ENCODE data around the gene C20orf204. TPM values are rescaled to one million over a fixed set of nuclear protein-coding genes. Genes with fewer than 3 reads are reported as not detected.

C20orf204 gene
- total and polyA plus RNA-seq, 2 experiments from 2014 or later = 0.14 to 0.32 TPM

GRCh38 chr20:64077541-64077875 is 41.5 kb downstream of the C20orf204 start:
- Histone ChIP-seq H3K9ac (no peak overlapping the region), H3K79me2 (ENCODE audit: insufficient read depth) (no peaks in the 10 kb centered on the region), H3K4me1 (ENCODE audit: insufficient read depth) (peaks cover 10% of the 10 kb centered on the region), H3F3A (ENCODE audit: insufficient read depth) (no peaks in the 10 kb centered on the region), H3K9me3 (ENCODE audit: low read depth) (no peaks in the 10 kb centered on the region), H3K27ac (no peak overlapping the region), H3K9me2 (ENCODE audit: insufficient read depth) (no peaks in the 10 kb centered on the region), H3K4me2 (ENCODE audit: unreplicated experiment) (no peak overlapping the region), H4K20me1 (ENCODE audit: insufficient read depth) (no peaks in the 10 kb centered on the region), H3K36me3 (ENCODE audit: low read depth) (no peaks in the 10 kb centered on the region), H2AFZ (no peak overlapping the region), H3K27me3 (replicated peaks; ENCODE audit: insufficient read depth) (no peaks in the 10 kb centered on the region), H3K4me3 (no peak overlapping the region)
- WGBS, 2 experiments (ENCODE audit: low coverage in 1 of 2, low lambda C conversion rate in 2 of 2, missing lambda C conversion rate in 2 of 2) = 85 to 88% methylated on average over 6 to 7 of the region's 7 CpGs
- TF ChIP-seq EZH2 (IDR thresholded peaks at IDR 0.05; ENCODE audit: insufficient read depth, poor library complexity, severe bottlenecking) (no peak), EZH2phosphoT487 (IDR thresholded peaks at IDR 0.05; ENCODE audit: insufficient read depth, low read depth) (no peak)
- no peak for DNase-seq
- in situ Hi-C loops (cut with MboI) = no loop called here

- Histone ChIP-seq H3K36me3 (ENCODE audit: low read depth) (no peaks in the 10 kb centered on the region), H3K4me2 (ENCODE audit: unreplicated experiment) (peak overlapping the region; percentile 68), H3K9me3 (ENCODE audit: low read depth) (no peaks in the 10 kb centered on the region), H3K79me2 (ENCODE audit: insufficient read depth) (no peaks in the 10 kb centered on the region), H3K9me2 (ENCODE audit: insufficient read depth) (no peaks in the 10 kb centered on the region), H3K4me3 (peak overlapping the region; percentile 78), H3K27ac (no peak overlapping the region), H2AFZ (no peak overlapping the region), H3K9ac (0 out of 2 replicates have a peak overlapping the region, but pooled peaks have one; percentile 73), H3K27me3 (replicated peaks; ENCODE audit: insufficient read depth) (no peaks in the 10 kb centered on the region), H3F3A (ENCODE audit: insufficient read depth) (no peaks in the 10 kb centered on the region), H3K4me1 (ENCODE audit: insufficient read depth) (peaks cover 10% of the 10 kb centered on the region), H4K20me1 (ENCODE audit: insufficient read depth) (no peaks in the 10 kb centered on the region)
- in situ Hi-C loops (cut with MboI) = no loop called here
- no peak for TF ChIP-seq EZH2 (IDR thresholded peaks at IDR 0.05; ENCODE audit: insufficient read depth, poor library complexity, severe bottlenecking)
- TF ChIP-seq EZH2phosphoT487 (IDR thresholded peaks at IDR 0.05; ENCODE audit: insufficient read depth, low read depth) = no peak
- no peak for DNase-seq
- 81 to 83% methylated on average over 15 of the region's 15 CpGs for WGBS, 2 experiments (ENCODE audit: low coverage in 1 of 2, low lambda C conversion rate in 2 of 2, missing lambda C conversion rate in 2 of 2)
Measured at GRCh38 chr20:64077876-64078551, 42.0 kb downstream of the C20orf204 start.

GRCh38 chr20:64078934-64079272 is 42.9 kb downstream of the C20orf204 start:
- Histone ChIP-seq H3K4me1 (ENCODE audit: insufficient read depth) (peaks cover 10% of the 10 kb centered on the region), H3K9me2 (ENCODE audit: insufficient read depth) (no peaks in the 10 kb centered on the region), H3K9me3 (ENCODE audit: low read depth) (no peaks in the 10 kb centered on the region), H3K27ac (no peak overlapping the region), H3F3A (ENCODE audit: insufficient read depth) (no peaks in the 10 kb centered on the region), H3K36me3 (ENCODE audit: low read depth) (no peaks in the 10 kb centered on the region), H3K9ac (peak overlapping the region; percentile 73), H3K4me2 (ENCODE audit: unreplicated experiment) (peak overlapping the region; percentile 68), H4K20me1 (ENCODE audit: insufficient read depth) (no peaks in the 10 kb centered on the region), H3K79me2 (ENCODE audit: insufficient read depth) (no peaks in the 10 kb centered on the region), H3K27me3 (replicated peaks; ENCODE audit: insufficient read depth) (no peaks in the 10 kb centered on the region), H2AFZ (peak overlapping the region; percentile 59), H3K4me3 (peak overlapping the region; percentile 78)
- TF ChIP-seq EZH2 (IDR thresholded peaks at IDR 0.05; ENCODE audit: insufficient read depth, poor library complexity, severe bottlenecking) = no peak
- no peak for TF ChIP-seq EZH2phosphoT487 (IDR thresholded peaks at IDR 0.05; ENCODE audit: insufficient read depth, low read depth)
- in situ Hi-C loops (cut with MboI) = no loop called here
- no peak for DNase-seq
- WGBS, 2 experiments (ENCODE audit: low coverage in 1 of 2, low lambda C conversion rate in 2 of 2, missing lambda C conversion rate in 2 of 2) = 25 to 32% methylated on average over 4 of the region's 4 CpGs

- DNase-seq = peak; percentile 67
- no peak for TF ChIP-seq EZH2phosphoT487 (IDR thresholded peaks at IDR 0.05; ENCODE audit: insufficient read depth, low read depth)
- TF ChIP-seq EZH2 (IDR thresholded peaks at IDR 0.05; ENCODE audit: insufficient read depth, poor library complexity, severe bottlenecking) = no peak
- H3K9me2 ChIP-seq (ENCODE audit: insufficient read depth) = no peaks in the 10 kb centered on the region
- no peaks in the 10 kb centered on the region for H3K79me2 ChIP-seq (ENCODE audit: insufficient read depth)
- H3K9ac ChIP-seq = peak within 1 kb of the TSS; percentile 73
- no peaks in the 10 kb centered on the region for H3K9me3 ChIP-seq (ENCODE audit: low read depth)
- no peak within 1 kb of the TSS for H3K27ac ChIP-seq
- peak within 1 kb of the TSS; percentile 68 for H3K4me2 ChIP-seq (ENCODE audit: unreplicated experiment)
- no peaks in the 10 kb centered on the region for H3K36me3 ChIP-seq (ENCODE audit: low read depth)
- no peaks in the 10 kb centered on the region; the same call in 1 of the 2 replicates for H3K27me3 ChIP-seq (replicated peaks; ENCODE audit: insufficient read depth)
- 1% methylated on average over 33 to 56 of the region's 73 CpGs for WGBS, 2 experiments (ENCODE audit: low coverage in 1 of 2, low lambda C conversion rate in 2 of 2, missing lambda C conversion rate in 2 of 2)
- in situ Hi-C loops (cut with MboI) = no loop called here
- H3K4me3 ChIP-seq = peak within 1 kb of the TSS; percentile 78
- no peaks in the 10 kb centered on the region for H3F3A ChIP-seq (ENCODE audit: insufficient read depth)
- no peaks in the 10 kb centered on the region for H4K20me1 ChIP-seq (ENCODE audit: insufficient read depth)
- peaks cover 10% of the 10 kb centered on the region for H3K4me1 ChIP-seq (ENCODE audit: insufficient read depth)
- H2AFZ ChIP-seq = peak within 1 kb of the TSS; percentile 70
Measured at GRCh38 chr20:64079273-64080012, 43.5 kb downstream of the C20orf204 start, which contains the start of gene RGS19. TSS of gene RGS19 (minus strand) at chr20:64079518. CDS start at chr20:64076886, 2,632 bp downstream.
